Measurements from ENCODE around the gene PYCR2.
A peak's percentile ranks its signal among the peaks of the same experiment; 100 is the strongest.
"Not testable (repeated sequence)": the region's sequence is repeated elsewhere in the genome, so short reads cannot be mapped to it uniquely, and the experiment has no call there.

PYCR2 gene

GRCh38 chr1:225888898-225889601 lies 35.0 kb downstream of the PYCR2 start, which contains the start of gene LEFTY1:
Gene LEFTY1, minus strand, starts transcription at chr1:225889146. Its CDS starts 80 bp downstream, at chr1:225889066.
- DNase-seq = no peak

GRCh38 chr1:225888289-225888897 lies 35.7 kb downstream of the PYCR2 start:
- DNase-seq = no peak

DNA sequence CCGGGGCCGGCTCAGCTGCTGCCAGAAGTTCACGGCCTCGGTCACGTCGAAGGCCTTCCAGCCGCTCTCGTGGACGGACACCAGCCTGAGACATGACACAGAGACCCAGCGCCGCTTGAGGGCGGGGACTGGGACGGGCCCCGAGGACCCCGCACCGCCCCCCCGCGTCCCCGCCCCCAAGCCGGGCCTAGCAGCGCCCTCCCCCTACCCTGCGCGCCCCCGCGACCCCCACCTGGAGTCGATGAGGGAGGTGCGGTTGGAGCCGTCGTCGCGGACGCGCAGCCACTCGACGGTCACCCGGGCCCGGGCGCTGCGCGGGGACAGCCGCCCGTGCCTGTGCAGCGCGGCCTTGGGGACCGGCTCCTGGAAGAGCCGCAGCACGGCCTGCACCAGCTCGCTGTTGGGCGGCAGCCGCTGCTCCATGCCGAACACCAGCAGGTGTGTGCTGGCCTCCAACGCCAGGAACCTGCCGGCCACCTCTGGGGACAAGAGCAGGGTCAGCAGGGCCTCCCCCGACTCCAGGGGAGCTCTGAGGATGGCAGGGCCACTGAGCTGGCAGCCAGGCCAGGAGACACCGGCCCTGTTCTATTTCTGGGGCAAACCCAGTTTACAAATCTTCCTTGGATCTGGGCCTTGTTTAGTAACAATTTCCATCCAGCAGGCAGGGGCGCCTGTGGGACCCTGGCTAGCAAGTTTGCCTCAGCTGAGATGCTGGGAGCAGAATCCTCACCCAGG lies 36.3 kb downstream of the PYCR2 start:
- DNase-seq = not testable (repeated sequence)

DNA sequence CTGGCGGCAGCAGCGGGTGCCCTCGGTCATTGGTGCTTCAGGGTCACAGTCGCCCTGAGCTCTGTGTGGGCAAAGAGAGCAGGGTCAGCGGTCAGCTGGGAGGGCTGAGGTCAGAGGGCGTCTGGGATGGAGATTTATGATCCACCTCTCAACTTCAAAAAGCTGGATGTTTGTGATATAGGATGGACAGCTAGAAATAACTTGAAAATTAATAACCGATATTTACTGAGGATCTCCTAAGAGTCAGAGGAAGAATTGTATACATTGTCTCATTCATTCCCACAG lies 37.1 kb downstream of the PYCR2 start:
- DNase-seq = no peak

- no peak for DNase-seq
Observed at GRCh38 chr1:225886159-225887029, 37.7 kb downstream of the PYCR2 start.

DNA sequence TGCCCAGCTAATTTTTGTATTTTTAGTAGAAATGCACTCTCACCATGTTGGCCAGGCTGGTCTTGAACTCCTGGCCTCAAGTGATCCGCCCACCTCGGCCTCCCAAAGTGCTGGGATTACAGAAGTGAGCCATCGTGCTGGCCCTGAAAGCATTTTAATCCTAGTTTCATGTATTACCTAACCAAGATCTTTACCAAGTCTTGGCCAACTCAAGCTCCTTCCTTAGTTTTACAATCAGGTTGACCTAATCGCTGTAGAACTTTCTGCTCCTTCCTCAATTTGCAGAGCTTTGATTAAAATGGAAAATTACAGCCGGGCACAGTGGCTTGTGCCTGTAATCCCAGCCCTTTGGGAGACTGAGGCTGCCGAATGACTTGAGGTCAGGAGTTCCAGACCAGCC lies 38.7 kb downstream of the PYCR2 start:
- DNase-seq = no peak

- no peak for DNase-seq
Observed at GRCh38 chr1:225883616-225884265, 40.3 kb downstream of the PYCR2 start.

- DNase-seq = peak; percentile 48
Observed at GRCh38 chr1:225882694-225883615, 41.1 kb downstream of the PYCR2 start.

GRCh38 chr1:225881959-225882693 lies 41.9 kb downstream of the PYCR2 start, which contains the start of gene TMEM63A:
Gene TMEM63A, minus strand, starts transcription at chr1:225882380. Its CDS starts 4,800 bp downstream, at chr1:225877580.
- peak; percentile 89 for DNase-seq

GRCh38 chr1:225881081-225881958 lies 42.7 kb downstream of the PYCR2 start:
- DNase-seq = peak; percentile 45

DNA sequence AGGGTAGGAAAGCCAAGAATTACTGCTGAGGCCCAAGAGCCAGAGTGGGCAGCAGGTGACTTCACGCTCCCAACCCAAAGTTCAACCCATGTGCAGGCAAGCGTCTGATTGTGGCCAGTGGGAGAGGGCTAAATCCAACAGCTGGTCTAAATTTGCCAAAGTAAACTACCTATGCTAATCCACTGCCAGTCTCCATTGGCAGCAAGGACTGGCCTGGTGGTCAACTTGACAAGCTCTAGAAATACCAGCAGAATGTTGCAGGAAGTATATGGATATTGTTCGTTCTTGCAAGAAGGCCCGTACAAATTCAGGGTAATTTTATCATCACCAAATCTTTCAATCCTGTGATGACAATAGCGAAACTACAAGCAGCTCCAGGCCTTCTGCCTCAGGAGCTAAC lies 43.4 kb downstream of the PYCR2 start:
- no peak for DNase-seq

GRCh38 chr1:225880222-225880588 lies 43.8 kb downstream of the PYCR2 start:
- no peak for DNase-seq

DNA sequence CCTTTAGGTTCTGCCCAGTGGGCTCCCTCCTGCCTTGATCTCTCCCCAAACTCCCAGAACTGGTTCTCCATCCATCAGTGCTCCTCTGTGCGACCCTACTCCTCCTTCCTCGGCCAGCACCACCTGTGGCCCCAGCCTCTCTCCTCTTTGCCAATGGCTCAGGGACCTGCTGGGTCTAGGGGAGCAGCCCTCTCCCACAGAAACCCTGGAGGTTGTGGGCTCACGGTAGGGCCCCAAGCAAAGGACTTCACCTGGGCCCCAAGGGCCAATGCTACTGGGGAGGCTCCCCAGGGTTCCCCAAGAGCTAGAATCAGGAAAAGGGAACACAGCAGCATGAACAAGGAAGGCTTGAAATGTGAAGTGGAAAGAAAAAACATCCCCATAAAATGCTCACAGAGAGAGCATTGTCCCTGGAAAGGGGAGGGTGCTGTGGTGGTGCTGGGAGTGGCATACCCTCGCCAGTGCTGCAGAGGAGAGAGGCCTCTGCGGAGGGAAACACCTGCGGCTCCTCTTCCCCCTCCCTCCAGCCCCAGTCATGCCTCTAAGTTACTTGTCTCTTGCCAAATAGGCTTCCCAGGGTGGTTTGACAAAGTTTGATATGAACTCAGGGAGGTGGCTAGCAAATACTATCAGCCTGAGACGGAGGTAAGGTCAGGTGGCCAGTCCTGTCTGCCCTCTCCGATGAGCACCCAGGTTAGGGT lies 44.4 kb downstream of the PYCR2 start:
- DNase-seq = peak; percentile 31

GRCh38 chr1:225878282-225878681 lies 45.8 kb downstream of the PYCR2 start:
- DNase-seq = no peak

- DNase-seq = peak; percentile 19
Observed at GRCh38 chr1:225877580-225877979, 46.5 kb downstream of the PYCR2 start.

DNA sequence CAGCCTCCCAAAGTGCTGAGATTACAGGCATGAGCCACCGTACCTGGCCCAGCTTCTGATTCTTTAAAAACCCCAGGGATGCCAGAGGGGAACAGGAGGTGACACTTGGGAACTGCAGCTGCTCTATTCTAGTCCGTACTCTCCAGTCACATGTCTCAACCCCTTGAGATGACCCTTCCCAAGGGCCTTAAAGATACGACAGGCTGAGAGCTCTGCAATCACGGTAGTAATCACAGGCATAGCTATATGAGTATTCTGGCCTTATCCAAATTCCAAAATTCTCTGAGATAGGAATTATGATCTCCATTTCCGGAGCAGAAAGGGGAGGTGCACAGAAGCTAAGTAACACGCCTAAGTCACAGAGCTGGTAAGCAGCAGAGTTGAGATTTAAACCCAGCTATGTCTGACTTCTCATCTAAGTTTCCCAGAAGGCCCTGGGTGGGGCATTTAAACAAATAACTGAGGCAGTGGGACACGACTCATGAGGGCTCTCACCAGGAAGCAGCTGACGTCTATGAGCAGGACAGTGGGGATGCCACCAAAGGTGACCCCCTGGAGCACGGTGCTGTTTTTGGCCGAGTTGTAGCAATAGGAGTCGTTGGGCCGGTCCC lies 47.0 kb downstream of the PYCR2 start:
- DNase-seq = no peak

- no peak for DNase-seq
Observed at GRCh38 chr1:225875044-225875815, 48.8 kb downstream of the PYCR2 start.

- DNase-seq = no peak
Observed at GRCh38 chr1:225874431-225874830, 49.6 kb downstream of the PYCR2 start.
